Measurements from ENCODE around the gene ERCC5.

DNA sequence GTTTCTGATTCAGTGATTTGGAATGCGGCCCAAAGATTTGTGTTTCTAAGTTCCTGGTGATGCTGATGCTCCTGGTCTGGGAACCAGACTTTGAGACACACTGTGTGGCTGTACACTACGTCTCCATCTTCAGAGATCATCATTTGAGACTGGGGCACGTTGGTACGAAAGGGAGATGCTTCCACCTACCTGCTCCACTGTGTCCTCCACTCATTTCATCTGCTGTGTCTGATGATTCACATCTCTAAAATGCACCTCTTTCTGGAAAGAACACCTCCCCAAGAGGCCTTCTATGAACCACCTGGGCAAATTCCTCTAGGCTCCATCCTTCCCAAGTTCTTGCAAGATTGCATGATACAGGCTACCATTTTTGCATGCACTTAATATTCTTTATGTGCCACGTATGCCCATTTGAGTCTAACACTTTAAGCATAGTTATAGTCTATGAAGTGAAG, 58.6 kb downstream of the ERCC5 start:
- TF ChIP-seq, protein P1, sequence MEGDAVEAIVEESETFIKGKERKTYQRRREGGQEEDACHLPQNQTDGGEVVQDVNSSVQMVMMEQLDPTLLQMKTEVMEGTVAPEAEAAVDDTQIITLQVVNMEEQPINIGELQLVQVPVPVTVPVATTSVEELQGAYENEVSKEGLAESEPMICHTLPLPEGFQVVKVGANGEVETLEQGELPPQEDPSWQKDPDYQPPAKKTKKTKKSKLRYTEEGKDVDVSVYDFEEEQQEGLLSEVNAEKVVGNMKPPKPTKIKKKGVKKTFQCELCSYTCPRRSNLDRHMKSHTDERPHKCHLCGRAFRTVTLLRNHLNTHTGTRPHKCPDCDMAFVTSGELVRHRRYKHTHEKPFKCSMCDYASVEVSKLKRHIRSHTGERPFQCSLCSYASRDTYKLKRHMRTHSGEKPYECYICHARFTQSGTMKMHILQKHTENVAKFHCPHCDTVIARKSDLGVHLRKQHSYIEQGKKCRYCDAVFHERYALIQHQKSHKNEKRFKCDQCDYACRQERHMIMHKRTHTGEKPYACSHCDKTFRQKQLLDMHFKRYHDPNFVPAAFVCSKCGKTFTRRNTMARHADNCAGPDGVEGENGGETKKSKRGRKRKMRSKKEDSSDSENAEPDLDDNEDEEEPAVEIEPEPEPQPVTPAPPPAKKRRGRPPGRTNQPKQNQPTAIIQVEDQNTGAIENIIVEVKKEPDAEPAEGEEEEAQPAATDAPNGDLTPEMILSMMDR (IDR thresholded peaks at IDR 0.05; ENCODE audit: poor library complexity) = no peak
- TF ChIP-seq EZH2 (IDR thresholded peaks at IDR 0.05; ENCODE audit: borderline replicate concordance) = no peak
